Endothelial cell of umbilical vein (primary cell): ENCODE measurements around the gene UBE2I. TPM values are rescaled to one million over a fixed set of nuclear protein-coding genes. Genes with fewer than 3 reads are reported as not detected.

Experiments used
- BruUV-seq: library from RNA; stranded (reverse); fragments of 400-500 nt; replicated peaks from 2 replicates; lab custom pipeline; 2021; lab: Mats Ljungman, UMichigan
- CTCF ChIA-PET: fragments of 300-600, 350-600 bp; sonication (Branson Sonifier 250); formaldehyde crosslinking; loops from one replicate; lab custom pipeline; 2021; ENCODE audit warnings: antibody characterized with exemption, inconsistent platforms; lab: Charles Lee
- POLR2A ChIA-PET: fragments of 300-600, 350-600 bp; sonication (Branson Sonifier 250); formaldehyde crosslinking; loops from one replicate; lab custom pipeline; 2021; ENCODE audit warnings: antibody characterized with exemption, inconsistent platforms; lab: Charles Lee
- DNase-seq: peaks from one replicate; pipeline ENCODE4 v3.0.0-alpha.2; 2011; ENCODE audit warnings: low read depth, low spot score
- FAIRE-seq: peaks from 2 replicates; lab custom pipeline; 2011; peaks lifted over from hg19 to GRCh38; lab: Jason Lieb, UNC
- H2AFZ ChIP-seq: 2 replicates; pipeline ENCODE4 v1.6.0; 2012; ENCODE audit warnings: low read depth, low read length, control low read depth, inconsistent platforms
- H3K27ac ChIP-seq: 2 replicates; pipeline ENCODE4 v1.5.1; 2011; ENCODE audit warnings: low read depth, mild to moderate bottlenecking, control low read depth, low read length, moderate library complexity; ENCODE audit not compliant: insufficient read depth
- H3K27me3 ChIP-seq, 2 experiments: 2 replicates each; pipeline versions ENCODE4 v1.6.0 to v1.6.1; 2011; ENCODE audit warnings: low read length in 2 of 2, mixed read lengths in 1 of 2; ENCODE audit not compliant: control insufficient read depth in 2 of 2, insufficient read depth in 2 of 2
- H3K36me3 ChIP-seq, 2 experiments: 2 replicates in 1 of 2; 3 replicates in 1 of 2; pipeline ENCODE4 v1.5.1; 2011; ENCODE audit warnings: low read length in 2 of 2, mild to moderate bottlenecking in 1 of 2, moderate library complexity in 1 of 2; ENCODE audit not compliant: control insufficient read depth in 2 of 2, insufficient read depth in 2 of 2; ENCODE audit errors: extremely low read depth in 1 of 2
- H3K4me1 ChIP-seq: 3 replicates; pipeline ENCODE4 v1.5.1; 2011; ENCODE audit warnings: mild to moderate bottlenecking, low read length; ENCODE audit not compliant: control insufficient read depth, insufficient read depth; ENCODE audit errors: extremely low read depth
- H3K4me2 ChIP-seq: 2 replicates; pipeline ENCODE4 v1.6.1; 2011; ENCODE audit warnings: low read length, control low read depth, mixed read lengths; ENCODE audit not compliant: insufficient read depth
- H3K4me3 ChIP-seq, 3 experiments: fragments of 200-600 bp in 1 of 3; sonication (generic), shearing (Covaris generic) in 1 of 3; replicated peaks in 1 of 3; 2 replicates each; pipeline ENCODE4 v1.5.1; 2011 to 2016; ENCODE audit warnings: control low read depth in 3 of 3, low read length in 3 of 3, mild to moderate bottlenecking in 2 of 3, inconsistent platforms in 1 of 3, low read depth in 1 of 3, moderate library complexity in 1 of 3; ENCODE audit not compliant: insufficient read depth in 1 of 3
- H3K79me2 ChIP-seq: 2 replicates; pipeline ENCODE4 v1.6.0; 2012; ENCODE audit warnings: low read length, inconsistent platforms; ENCODE audit not compliant: control insufficient read depth, insufficient read depth
- H3K9ac ChIP-seq: replicated peaks from 2 replicates; pipeline ENCODE3; 2011; ENCODE audit warnings: low read length, control low read depth; ENCODE audit not compliant: insufficient read depth; ENCODE audit errors: extremely low read depth
- H3K9me1 ChIP-seq: replicated peaks from 3 replicates; pipeline ENCODE4 v1.6.0; 2011; ENCODE audit warnings: mild to moderate bottlenecking, low read length; ENCODE audit not compliant: control insufficient read depth, insufficient read depth; ENCODE audit errors: extremely low read depth
- H3K9me3 ChIP-seq: replicated peaks from 2 replicates; pipeline ENCODE4 v1.5.1; 2012; ENCODE audit warnings: low read length, inconsistent platforms; ENCODE audit not compliant: control insufficient read depth, insufficient read depth
- H4K20me1 ChIP-seq: replicated peaks from 2 replicates; pipeline ENCODE3; 2011; ENCODE audit warnings: mild to moderate bottlenecking, low read length; ENCODE audit not compliant: control insufficient read depth, insufficient read depth; ENCODE audit errors: extremely low read depth
- EZH2 ChIP-seq: IDR thresholded peaks from 2 replicates; pipeline ENCODE4 v1.6.1; 2012; ENCODE audit warnings: borderline replicate concordance, low read depth, mild to moderate bottlenecking, moderate library complexity, low read length, inconsistent platforms; ENCODE audit not compliant: severe bottlenecking
- FOS ChIP-seq: IDR thresholded peaks from 2 replicates; pipeline ENCODE4 v1.6.1; 2011; ENCODE audit warnings: mild to moderate bottlenecking, low read length, moderate library complexity, borderline replicate concordance; ENCODE audit not compliant: insufficient read depth
- GATA2 ChIP-seq: IDR thresholded peaks from 2 replicates; pipeline ENCODE4 v1.7.0; 2011; ENCODE audit warnings: low read depth, mild to moderate bottlenecking, moderate library complexity, mixed read lengths, low read length; ENCODE audit not compliant: insufficient read length, insufficient read depth
- JUN ChIP-seq: IDR thresholded peaks from 2 replicates; pipeline ENCODE4 v1.6.1; 2011; ENCODE audit warnings: borderline replicate concordance, low read depth; ENCODE audit not compliant: insufficient read length, insufficient read depth
- MYC ChIP-seq: IDR thresholded peaks from one replicate; pipeline ENCODE4 v1.6.1; 2011; ENCODE audit warnings: mild to moderate bottlenecking, low read depth, low read length
- POLR2A ChIP-seq: IDR thresholded peaks from 2 replicates; pipeline ENCODE4 v1.6.1; 2012; ENCODE audit warnings: low read depth, mild to moderate bottlenecking, control low read depth, low read length
- POLR2AphosphoS5 ChIP-seq: IDR thresholded peaks from 2 replicates; pipeline ENCODE4 v1.6.1; 2012; ENCODE audit warnings: low read depth, mild to moderate bottlenecking, control low read depth, low read length, moderate library complexity; ENCODE audit not compliant: insufficient read depth
- dilution Hi-C: fragments of 300-500 bp; cut with MboI; formaldehyde crosslinking; loops from one replicate; pipeline ENCODE4 v1.15.0; 2019; ENCODE audit warnings: low sequenced_read_pairs; ENCODE audit not compliant: extremely low pct_ligation_motif_present
- intact Hi-C: fragments of 100-400 bp; cut with micrococcal nuclease; formaldehyde crosslinking; loops from one replicate; pipeline ENCODE4 v1.10.0; 2022
- polyA plus RNA-seq, 4 experiments: library from polyadenylated mRNA; depleted of rRNA in 3 of 4; stranded (reverse) in 3 of 4; unstranded in 1 of 4; fragments of >200 nt; gene quantifications; 2 replicates each; pipeline versions ENCODE4 v1.2.1 to v1.2.3, GENCODE V29; 2011 to 2012; ENCODE audit warnings: missing spikeins in 1 of 4
- total RNA-seq: library from RNA; stranded (reverse); gene quantifications from 2 replicates; pipeline ENCODE4 v1.2.3, GENCODE V29; 2021
- TF ChIP-seq, protein P1 (sequence below): IDR thresholded peaks from 2 replicates; pipeline ENCODE4 v1.6.1; 2011; ENCODE audit not compliant: insufficient read depth, insufficient read length
- TF ChIP-seq, protein P2 (sequence below), 2 donors: IDR thresholded peaks; 1 replicate in 1 of 2; 2 replicates in 1 of 2; pipeline ENCODE4 v1.5.1; 2011; ENCODE audit warnings: low read length in 2 of 2, mild to moderate bottlenecking in 2 of 2, moderate library complexity in 2 of 2, control low read depth in 1 of 2, inconsistent platforms in 1 of 2, low read depth in 1 of 2; ENCODE audit not compliant: insufficient read depth in 1 of 2; ENCODE audit errors: extremely low read depth in 1 of 2

The UBE2I gene
- total and polyA plus RNA-seq, 2 donors (not counting 3 experiments of a cell fraction or from before 2014, with no cell fraction given), result 122 to 233 TPM

DNA sequence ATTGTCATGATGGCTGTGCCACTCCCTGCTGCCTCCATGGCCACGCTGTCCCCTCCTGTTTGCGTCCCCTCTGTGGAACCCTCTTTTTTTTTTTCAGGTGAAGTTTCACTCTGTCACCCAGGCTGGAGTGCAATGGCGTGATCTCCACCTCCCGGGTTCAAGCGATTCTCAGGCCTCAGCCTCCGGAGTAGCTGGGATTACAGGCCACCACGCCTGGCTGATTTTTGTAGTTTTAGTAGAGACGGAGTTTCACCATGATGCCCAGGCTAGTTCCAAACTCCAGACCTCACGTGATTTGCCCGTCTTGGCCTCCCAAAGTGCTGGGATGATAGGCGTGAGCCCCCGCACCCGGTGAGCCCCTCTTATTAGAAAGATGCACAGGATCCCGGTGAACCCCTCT, 11.0 kb upstream of the UBE2I start:
- no peak for FAIRE-seq
- dilution Hi-C loops, result no loop called here

DNA sequence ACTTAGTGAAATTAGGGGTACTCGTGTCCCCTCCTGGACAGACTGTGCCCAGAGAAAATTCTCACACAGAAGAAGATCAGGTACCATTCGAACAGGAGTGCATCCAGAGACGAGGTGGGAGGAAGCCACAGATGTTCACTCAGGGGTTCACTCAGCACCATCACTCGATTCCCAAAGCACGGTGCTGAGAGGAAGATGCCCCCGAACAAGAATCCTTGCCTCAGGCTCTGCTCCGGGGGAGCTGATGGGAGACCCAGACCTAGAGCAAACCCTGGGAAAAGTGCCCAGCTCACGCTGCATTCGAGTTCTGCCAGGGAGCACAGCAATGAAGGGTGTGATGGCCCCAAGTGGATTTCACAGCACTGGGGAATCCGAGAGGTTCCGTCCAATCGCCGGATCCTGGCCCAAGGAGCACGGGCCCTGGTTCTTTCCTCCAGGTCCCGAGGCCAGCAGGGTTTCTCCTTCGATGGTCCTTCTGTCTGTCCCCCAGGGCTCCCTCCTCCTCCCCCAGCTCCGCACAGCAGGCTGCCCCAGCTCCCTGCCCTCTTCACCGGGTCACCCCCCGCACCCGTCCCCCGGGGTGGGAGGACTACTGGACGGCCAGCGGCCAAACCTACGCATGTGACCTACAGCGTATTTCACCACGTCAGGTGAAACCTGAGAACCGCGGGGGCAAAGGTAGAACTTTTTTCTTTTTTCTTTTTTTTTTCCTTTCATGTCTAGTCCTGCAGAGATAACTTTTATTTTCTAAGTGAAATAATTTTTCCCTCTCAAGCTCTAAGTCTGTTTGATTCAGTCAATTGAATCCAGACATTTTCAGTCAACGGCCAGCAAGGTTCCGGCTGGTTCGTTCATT, 10.2 kb upstream of the UBE2I start:
- H3K27me3 ChIP-seq, result no peaks in the 10 kb centered on the region
- POLR2A ChIA-PET, result interaction anchor here (0.6 kb wide), 1 partner anchor 31 kb away, joined by 3 read pairs; no protein-coding TSS in a partner anchor
- no peak overlapping the region for H3K4me3 ChIP-seq
- TF ChIP-seq, protein P1, sequence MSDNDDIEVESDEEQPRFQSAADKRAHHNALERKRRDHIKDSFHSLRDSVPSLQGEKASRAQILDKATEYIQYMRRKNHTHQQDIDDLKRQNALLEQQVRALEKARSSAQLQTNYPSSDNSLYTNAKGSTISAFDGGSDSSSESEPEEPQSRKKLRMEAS, result no peak
- no peak for TF ChIP-seq MYC
- no peak for TF ChIP-seq FOS
- no peak for TF ChIP-seq GATA2
- TF ChIP-seq, protein P2, sequence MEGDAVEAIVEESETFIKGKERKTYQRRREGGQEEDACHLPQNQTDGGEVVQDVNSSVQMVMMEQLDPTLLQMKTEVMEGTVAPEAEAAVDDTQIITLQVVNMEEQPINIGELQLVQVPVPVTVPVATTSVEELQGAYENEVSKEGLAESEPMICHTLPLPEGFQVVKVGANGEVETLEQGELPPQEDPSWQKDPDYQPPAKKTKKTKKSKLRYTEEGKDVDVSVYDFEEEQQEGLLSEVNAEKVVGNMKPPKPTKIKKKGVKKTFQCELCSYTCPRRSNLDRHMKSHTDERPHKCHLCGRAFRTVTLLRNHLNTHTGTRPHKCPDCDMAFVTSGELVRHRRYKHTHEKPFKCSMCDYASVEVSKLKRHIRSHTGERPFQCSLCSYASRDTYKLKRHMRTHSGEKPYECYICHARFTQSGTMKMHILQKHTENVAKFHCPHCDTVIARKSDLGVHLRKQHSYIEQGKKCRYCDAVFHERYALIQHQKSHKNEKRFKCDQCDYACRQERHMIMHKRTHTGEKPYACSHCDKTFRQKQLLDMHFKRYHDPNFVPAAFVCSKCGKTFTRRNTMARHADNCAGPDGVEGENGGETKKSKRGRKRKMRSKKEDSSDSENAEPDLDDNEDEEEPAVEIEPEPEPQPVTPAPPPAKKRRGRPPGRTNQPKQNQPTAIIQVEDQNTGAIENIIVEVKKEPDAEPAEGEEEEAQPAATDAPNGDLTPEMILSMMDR (IDR thresholded peaks at IDR 0.05; ENCODE audit: extremely low read depth in 1 of 2, insufficient read depth in 1 of 2, low read depth in 1 of 2, low read length in 2 of 2), result no peak
- TF ChIP-seq POLR2A, result no peak
- TF ChIP-seq JUN, result no peak
- TF ChIP-seq EZH2, result no peak
- no peak for TF ChIP-seq POLR2AphosphoS5
- H3K9me3 ChIP-seq, result no peaks in the 10 kb centered on the region
- no peaks in the 10 kb centered on the region for H3K36me3 ChIP-seq
- CTCF ChIA-PET, result interaction anchor here (1.1 to 2.4 kb wide), 2 partner anchors 9 to 37 kb away, joined by 3 to 15 read pairs; no protein-coding TSS in a partner anchor
- peaks cover 2% of the 10 kb centered on the region for H3K4me1 ChIP-seq
- H3K9ac ChIP-seq, result no peak overlapping the region
- BruUV-seq, result no TSS peak
- FAIRE-seq (no peak), DNase-seq (no peak)
- H3K27ac ChIP-seq, result no peak overlapping the region
- no peaks in the 10 kb centered on the region for H4K20me1 ChIP-seq
- no peak overlapping the region for H2AFZ ChIP-seq
- H3K4me2 ChIP-seq, result no peak overlapping the region
- dilution Hi-C loops (no loop called here), intact Hi-C loops (no loop called here)
- no peaks in the 10 kb centered on the region for H3K9me1 ChIP-seq
- no peaks in the 10 kb centered on the region for H3K79me2 ChIP-seq

More for the DNA sequence above, 11.0 kb upstream of the UBE2I start:
- Histone ChIP-seq H3K4me3 (no peak overlapping the region), H2AFZ (no peak overlapping the region), H3K4me1 (peaks cover 2% of the 10 kb centered on the region), H3K9ac (no peak overlapping the region), H3K27ac (no peak overlapping the region), H3K36me3 (no peaks in the 10 kb centered on the region), H3K9me1 (no peaks in the 10 kb centered on the region), H3K4me2 (no peak overlapping the region), H3K27me3 (no peaks in the 10 kb centered on the region), H3K79me2 (no peaks in the 10 kb centered on the region), H3K9me3 (no peaks in the 10 kb centered on the region), H4K20me1 (no peaks in the 10 kb centered on the region)
- ChIA-PET POLR2A (interaction anchor here (0.6 kb wide), 1 partner anchor 31 kb away, joined by 3 read pairs; no protein-coding TSS in a partner anchor), CTCF (interaction anchor here (1.1 kb wide), 1 partner anchor 37 kb away, joined by 3 read pairs; no protein-coding TSS in a partner anchor)
- no peak for TF ChIP-seq FOS
- BruUV-seq, result no TSS peak
- intact Hi-C loops, result no loop called here
- no peak for DNase-seq
